Measurements from ENCODE around the gene SERPINA4. TPM values are rescaled to one million over a fixed set of nuclear protein-coding genes. Genes with fewer than 3 reads are reported as not detected.

SERPINA4 gene
- total and polyA plus RNA-seq, 9 of the 15 experiments (the other 6 are each of a cell fraction or from before 2014, with no cell fraction given), result not detected

DNA sequence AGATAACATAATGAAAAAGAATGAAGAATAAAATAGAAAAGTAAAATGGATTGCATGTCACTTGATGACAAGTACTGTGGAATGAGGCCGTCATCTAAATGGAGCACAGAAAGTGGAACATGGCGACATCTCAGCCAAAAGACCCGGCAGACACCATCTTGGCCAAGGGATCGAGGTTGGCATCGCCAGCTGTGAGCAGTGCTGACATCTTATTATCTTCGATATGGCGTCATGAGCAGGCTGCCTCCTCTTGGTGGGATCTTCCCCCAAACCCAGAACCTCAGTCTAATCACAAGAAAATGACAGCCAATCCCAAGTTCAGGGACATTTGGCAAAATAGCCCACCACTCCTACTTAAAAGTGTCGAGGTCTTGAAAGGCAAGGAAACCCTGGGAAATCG lies 35.1 kb downstream of the SERPINA4 start (continued):
- TF ChIP-seq, protein P1, sequence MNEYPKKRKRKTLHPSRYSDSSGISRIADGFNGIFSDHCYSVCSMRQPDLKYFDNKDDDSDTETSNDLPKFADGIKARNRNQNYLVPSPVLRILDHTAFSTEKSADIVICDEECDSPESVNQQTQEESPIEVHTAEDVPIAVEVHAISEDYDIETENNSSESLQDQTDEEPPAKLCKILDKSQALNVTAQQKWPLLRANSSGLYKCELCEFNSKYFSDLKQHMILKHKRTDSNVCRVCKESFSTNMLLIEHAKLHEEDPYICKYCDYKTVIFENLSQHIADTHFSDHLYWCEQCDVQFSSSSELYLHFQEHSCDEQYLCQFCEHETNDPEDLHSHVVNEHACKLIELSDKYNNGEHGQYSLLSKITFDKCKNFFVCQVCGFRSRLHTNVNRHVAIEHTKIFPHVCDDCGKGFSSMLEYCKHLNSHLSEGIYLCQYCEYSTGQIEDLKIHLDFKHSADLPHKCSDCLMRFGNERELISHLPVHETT (CRISPR knock-in tag; conservative IDR thresholded peaks at IDR 0.05 in 1 of 2, IDR thresholded peaks at IDR 0.05 in 1 of 2), result no peak
- TF ChIP-seq THAP12 (CRISPR knock-in tag; IDR thresholded peaks at IDR 0.05) (no peak), DACH1 (IDR thresholded peaks at IDR 0.05; ENCODE audit: partially characterized antibody) (no peak), HNRNPLL (IDR thresholded peaks at IDR 0.05; ENCODE audit: low read depth, low read length, poor library complexity, severe bottlenecking) (no peak)

DNA sequence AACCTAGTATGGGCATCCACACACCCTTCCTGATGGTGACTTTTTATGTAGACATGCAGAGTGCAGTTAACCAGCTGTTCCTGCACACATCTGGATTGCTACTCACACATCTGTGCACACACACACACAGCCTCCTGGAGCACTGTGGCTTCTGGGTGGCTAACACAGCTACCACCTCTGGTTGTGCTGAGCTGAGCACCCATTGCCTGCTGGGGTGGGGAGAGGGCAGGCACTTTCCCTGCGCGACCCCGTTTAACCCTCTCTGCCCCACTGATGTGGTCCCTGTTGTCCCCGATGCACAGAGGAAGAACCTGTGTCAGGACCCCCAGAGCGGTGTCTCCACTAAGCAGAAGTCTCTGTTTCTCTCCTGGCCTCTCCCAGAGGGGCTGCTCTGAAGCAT lies 36.5 kb downstream of the SERPINA4 start:
- Histone ChIP-seq H4K20me1 (replicated peaks; ENCODE audit: control insufficient read depth, insufficient read depth, low read length) (no peaks in the 10 kb centered on the region), H3K4me1 (replicated peaks in 1 of 2; ENCODE audit: control insufficient read depth in 2 of 2, insufficient read depth in 2 of 2, low read length in 2 of 2) (no peaks in the 10 kb centered on the region), H3K9me3 (replicated peaks; ENCODE audit: control insufficient read depth, insufficient read depth, low read depth, low read length) (no peaks in the 10 kb centered on the region), H3K4me2 (ENCODE audit: insufficient read depth, low read length) (no peak overlapping the region), H3K79me2 (ENCODE audit: control insufficient read depth, insufficient read depth, low read length) (no peaks in the 10 kb centered on the region), H2AFZ (ENCODE audit: low read depth, low read length) (no peak overlapping the region), H3K9ac (ENCODE audit: insufficient read depth in 1 of 2, low read depth in 2 of 2, low read length in 2 of 2) (no peak overlapping the region), H3K27me3 (ENCODE audit: control insufficient read depth in 2 of 2, insufficient read depth in 2 of 2, low read length in 2 of 2) (no peaks in the 10 kb centered on the region), H3K27ac (ENCODE audit: extremely low read depth, low read depth, low read length) (no peak overlapping the region), H3K4me3 (no peak overlapping the region), H3K9me1 (ENCODE audit: control insufficient read depth, insufficient read depth, low read length) (no peaks in the 10 kb centered on the region), H3K36me3 (ENCODE audit: control insufficient read depth, insufficient read depth, low read length) (no peaks in the 10 kb centered on the region)
- BruUV-seq (replicated peaks), result no TSS peak
- ATAC-seq (no peak), FAIRE-seq (no peak), DNase-seq (ENCODE audit: extremely low read depth in 1 of 4, low spot score in 3 of 4) (no peak)
- intact Hi-C loops (cut with micrococcal nuclease) (no loop called here), in situ Hi-C loops (cut with MboI) (no loop called here)
- CTCF ChIA-PET (ENCODE audit: low intra/inter-chr PET ratio), result no interaction called here
- POLR2A ChIA-PET, result no interaction called here
- 0% methylated on average over 4 of the region's 5 CpGs for WGBS (ENCODE audit: insufficient coverage, low coverage, missing lambda C conversion rate)
- no peak for TF ChIP-seq EWSR1 (IDR thresholded peaks at IDR 0.05; ENCODE audit: borderline replicate concordance, low read depth, partially characterized antibody)
- no peak for TF ChIP-seq GTF2F1 (IDR thresholded peaks at IDR 0.05; ENCODE audit: low read depth, low read length)
- TF ChIP-seq SETDB1 (IDR thresholded peaks at IDR 0.05; ENCODE audit: low read length), result no peak
- TF ChIP-seq, protein P2, sequence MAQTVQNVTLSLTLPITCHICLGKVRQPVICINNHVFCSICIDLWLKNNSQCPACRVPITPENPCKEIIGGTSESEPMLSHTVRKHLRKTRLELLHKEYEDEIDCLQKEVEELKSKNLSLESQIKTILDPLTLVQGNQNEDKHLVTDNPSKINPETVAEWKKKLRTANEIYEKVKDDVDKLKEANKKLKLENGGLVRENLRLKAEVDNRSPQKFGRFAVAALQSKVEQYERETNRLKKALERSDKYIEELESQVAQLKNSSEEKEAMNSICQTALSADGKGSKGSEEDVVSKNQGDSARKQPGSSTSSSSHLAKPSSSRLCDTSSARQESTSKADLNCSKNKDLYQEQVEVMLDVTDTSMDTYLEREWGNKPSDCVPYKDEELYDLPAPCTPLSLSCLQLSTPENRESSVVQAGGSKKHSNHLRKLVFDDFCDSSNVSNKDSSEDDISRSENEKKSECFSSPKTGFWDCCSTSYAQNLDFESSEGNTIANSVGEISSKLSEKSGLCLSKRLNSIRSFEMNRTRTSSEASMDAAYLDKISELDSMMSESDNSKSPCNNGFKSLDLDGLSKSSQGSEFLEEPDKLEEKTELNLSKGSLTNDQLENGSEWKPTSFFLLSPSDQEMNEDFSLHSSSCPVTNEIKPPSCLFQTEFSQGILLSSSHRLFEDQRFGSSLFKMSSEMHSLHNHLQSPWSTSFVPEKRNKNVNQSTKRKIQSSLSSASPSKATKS (CRISPR knock-in tag; IDR thresholded peaks at IDR 0.05), result no peak
- no peak for TF ChIP-seq ZNF668 (CRISPR knock-in tag; IDR thresholded peaks at IDR 0.05)
- TF ChIP-seq ZNF431 (CRISPR knock-in tag; IDR thresholded peaks at IDR 0.05), result no peak
- TF ChIP-seq ILF3 (IDR thresholded peaks at IDR 0.05; ENCODE audit: borderline replicate concordance), result no peak
- TF ChIP-seq, protein P3, sequence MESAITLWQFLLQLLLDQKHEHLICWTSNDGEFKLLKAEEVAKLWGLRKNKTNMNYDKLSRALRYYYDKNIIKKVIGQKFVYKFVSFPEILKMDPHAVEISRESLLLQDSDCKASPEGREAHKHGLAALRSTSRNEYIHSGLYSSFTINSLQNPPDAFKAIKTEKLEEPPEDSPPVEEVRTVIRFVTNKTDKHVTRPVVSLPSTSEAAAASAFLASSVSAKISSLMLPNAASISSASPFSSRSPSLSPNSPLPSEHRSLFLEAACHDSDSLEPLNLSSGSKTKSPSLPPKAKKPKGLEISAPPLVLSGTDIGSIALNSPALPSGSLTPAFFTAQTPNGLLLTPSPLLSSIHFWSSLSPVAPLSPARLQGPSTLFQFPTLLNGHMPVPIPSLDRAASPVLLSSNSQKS (CRISPR knock-in tag; IDR thresholded peaks at IDR 0.05), result no peak
- TF ChIP-seq ZBTB26 (CRISPR knock-in tag; IDR thresholded peaks at IDR 0.05), result no peak
